Left ventricle myocardium superior (tissue), 1 donor: ENCODE results near the gene SLC6A6. TPM values are rescaled to one million over a fixed set of nuclear protein-coding genes. Genes with fewer than 3 reads are reported as not detected.

Experiments
- ATAC-seq: fragments of 200-7000 bp; cut with Tn5 transposase; one replicate; pipeline ENCODE4 v1.9.1; 2020; ENCODE audit warnings: mild to moderate bottlenecking, moderate library complexity
- DNase-seq: peaks from one replicate; pipeline ENCODE4 v3.0.0-alpha.2; 2020
- intact Hi-C: fragments of 100-400 bp; cut with micrococcal nuclease; formaldehyde crosslinking; loops from one replicate; pipeline ENCODE4 v1.11.0; 2022
- total RNA-seq: library from RNA; stranded (reverse); fragmentation: NEBNext Ultra II Directional; extraction: Animal tissue kit (Norgen Biotek cat#: 25700); gene quantifications from one replicate; pipeline ENCODE4 v1.2.1, GENCODE V29; 2021
- donor health status: DM: no; HTN: yes; CAD: no; lungs with severe emphysema.

SLC6A6 gene
- total RNA-seq, 1 donor from 2014 or later = 14.1 TPM

- intact Hi-C loops = no loop called here
- ATAC-seq (no peak), DNase-seq (no peak)
These were observed 31.5 kb upstream of the SLC6A6 start for GRCh38 chr3:14370720-14371572.

GRCh38 chr3:14371573-14372474, 30.6 kb upstream of the SLC6A6 start:
- intact Hi-C loops = no loop called here
- ATAC-seq (peak; percentile 84), DNase-seq (peak; percentile 93)

- ATAC-seq = no peak
- intact Hi-C loops = no loop called here
- DNase-seq = no peak
These were observed 29.8 kb upstream of the SLC6A6 start for GRCh38 chr3:14372587-14372986.

- intact Hi-C loops = no loop called here
- no peak for ATAC-seq
- no peak for DNase-seq
These were observed 28.5 kb upstream of the SLC6A6 start for GRCh38 chr3:14373753-14374376.

GRCh38 chr3:14374444-14374883, 27.9 kb upstream of the SLC6A6 start:
- peak; percentile 71 for ATAC-seq
- intact Hi-C loops = no loop called here
- peak; percentile 64 for DNase-seq

GRCh38 chr3:14375192-14375591, 27.2 kb upstream of the SLC6A6 start:
- ATAC-seq (no peak), DNase-seq (no peak)
- intact Hi-C loops = no loop called here

GRCh38 chr3:14376348-14377043, 25.9 kb upstream of the SLC6A6 start:
- intact Hi-C loops = no loop called here
- no peak for ATAC-seq

GRCh38 chr3:14377044-14377837, 25.2 kb upstream of the SLC6A6 start:
- DNase-seq (no peak), ATAC-seq (peak; percentile 9)
- intact Hi-C loops = no loop called here

More at GRCh38 chr3:14376348-14377043, 25.9 kb upstream of the SLC6A6 start:
- no peak for DNase-seq

- intact Hi-C loops = no loop called here
- DNase-seq (no peak), ATAC-seq (peak; percentile 3)
These were observed 24.6 kb upstream of the SLC6A6 start for GRCh38 chr3:14377838-14378169.

GRCh38 chr3:14378415-14378814, 24.0 kb upstream of the SLC6A6 start:
- ATAC-seq (peak; percentile 6), DNase-seq (no peak)
- intact Hi-C loops = no loop called here

- ATAC-seq (no peak), DNase-seq (no peak)
- intact Hi-C loops = no loop called here
These were observed 22.6 kb upstream of the SLC6A6 start for GRCh38 chr3:14379843-14380242.

- DNase-seq (no peak), ATAC-seq (no peak)
- intact Hi-C loops = no loop called here
These were observed 16.2 kb upstream of the SLC6A6 start for GRCh38 chr3:14386254-14386653.

GRCh38 chr3:14388201-14388600, 14.2 kb upstream of the SLC6A6 start:
- intact Hi-C loops = no loop called here
- no peak for DNase-seq
- ATAC-seq = peak; percentile 57

GRCh38 chr3:14389166-14389606, 13.2 kb upstream of the SLC6A6 start:
- intact Hi-C loops = no loop called here
- DNase-seq (no peak), ATAC-seq (no peak)

GRCh38 chr3:14389716-14390115, 12.7 kb upstream of the SLC6A6 start:
- no peak for ATAC-seq
- intact Hi-C loops = no loop called here
- no peak for DNase-seq

GRCh38 chr3:14391033-14391432, 11.4 kb upstream of the SLC6A6 start:
- DNase-seq (peak; percentile 48), ATAC-seq (peak; percentile 77)
- intact Hi-C loops = no loop called here

- intact Hi-C loops = no loop called here
- no peak for DNase-seq
- ATAC-seq = no peak
These were observed 10.2 kb upstream of the SLC6A6 start for GRCh38 chr3:14392231-14392630.

- intact Hi-C loops = no loop called here
- no peak for DNase-seq
These were observed 9.5 kb upstream of the SLC6A6 start for GRCh38 chr3:14392803-14393319.

More at GRCh38 chr3:14392803-14393319, 9.5 kb upstream of the SLC6A6 start:
- peak; percentile 5 for ATAC-seq
